OCI-M1 (cell line): Measurements from ENCODE around the gene LSMEM2.
"Not testable (repeated sequence)": the region's sequence is repeated elsewhere in the genome, so short reads cannot be mapped to it uniquely, and the experiment has no call there.

ENCODE experiments used
- DNase-seq: peaks from one replicate; lab custom pipeline; 2025; lab: John Stamatoyannopoulos, UW

Gene LSMEM2

GRCh38 chr3:50245831-50246516 is 32.9 kb upstream of the LSMEM2 start:
- peak; percentile 89 for DNase-seq

GRCh38 chr3:50246517-50246954 is 32.4 kb upstream of the LSMEM2 start:
- peak; percentile 85 for DNase-seq

- DNase-seq, result no peak
Measured at GRCh38 chr3:50248387-50248786, 30.5 kb upstream of the LSMEM2 start.

- DNase-seq, result no peak
Measured at GRCh38 chr3:50249457-50249856, 29.4 kb upstream of the LSMEM2 start.

GRCh38 chr3:50250514-50250913 is 28.4 kb upstream of the LSMEM2 start:
- DNase-seq, result no peak

- no peak for DNase-seq
Measured at GRCh38 chr3:50251220-50251619, 27.7 kb upstream of the LSMEM2 start.

- no peak for DNase-seq
Measured at GRCh38 chr3:50254577-50255250, 24.2 kb upstream of the LSMEM2 start.

GRCh38 chr3:50255251-50255615 is 23.7 kb upstream of the LSMEM2 start:
- no peak for DNase-seq

- DNase-seq, result peak; percentile 56
Measured at GRCh38 chr3:50256978-50257890, 21.7 kb upstream of the LSMEM2 start.

- DNase-seq, result no peak
Measured at GRCh38 chr3:50258029-50258680, 20.7 kb upstream of the LSMEM2 start.

- no peak for DNase-seq
Measured at GRCh38 chr3:50258979-50259378, 19.9 kb upstream of the LSMEM2 start.

GRCh38 chr3:50259432-50260026 is 19.4 kb upstream of the LSMEM2 start:
- no peak for DNase-seq

GRCh38 chr3:50260027-50260941 is 18.6 kb upstream of the LSMEM2 start:
- DNase-seq, result peak; percentile 89

GRCh38 chr3:50260942-50261441 is 17.9 kb upstream of the LSMEM2 start:
- no peak for DNase-seq

- DNase-seq, result no peak
Measured at GRCh38 chr3:50261505-50261904, 17.4 kb upstream of the LSMEM2 start.

GRCh38 chr3:50262200-50262599 is 16.7 kb upstream of the LSMEM2 start:
- DNase-seq, result not testable (repeated sequence)

GRCh38 chr3:50262778-50263177 is 16.1 kb upstream of the LSMEM2 start:
- DNase-seq, result no peak

GRCh38 chr3:50263478-50264382 is 15.2 kb upstream of the LSMEM2 start:
- DNase-seq, result no peak

- DNase-seq, result no peak
Measured at GRCh38 chr3:50264383-50264963, 14.4 kb upstream of the LSMEM2 start.
